Gastrocnemius medialis (tissue), 4 donors: Measurements from ENCODE around the gene ZNF664. TPM values are rescaled to one million over a fixed set of nuclear protein-coding genes. Genes with fewer than 3 reads are reported as not detected.

Source experiments
- ATAC-seq, 2 donors: fragments of 150-250 bp; one replicate each; pipeline ENCODE4 v1.9.1; 2016
- DNase-seq, 2 donors: peaks; one replicate each; pipeline ENCODE4 v3.0.0-alpha.2; 2019
- H3K27ac ChIP-seq, 4 donors: fragments of 200-600 bp; sonication (generic); 1 replicate in 1 of 4; 2 replicates in 3 of 4; pipeline ENCODE4 v1.5.1; 2016 to 2018; ENCODE audit warnings: mild to moderate bottlenecking in 2 of 4, moderate library complexity in 1 of 4
- H3K27me3 ChIP-seq, 3 donors: fragments of 200-600 bp; sonication (generic) in 2 of 3; 1 replicate in 1 of 3; 2 replicates in 2 of 3; pipeline versions ENCODE4 v1.5.1 to v1.6.0; 2016 to 2019; ENCODE audit warnings: mild to moderate bottlenecking in 1 of 3, moderate library complexity in 1 of 3
- H3K36me3 ChIP-seq, 2 donors: fragments of 200-600 bp; sonication (generic) in 1 of 2; one replicate each; pipeline ENCODE4 v1.5.1; 2017 to 2018
- H3K4me1 ChIP-seq, 2 donors: fragments of 200-600 bp; sonication (generic) in 1 of 2; one replicate each; pipeline ENCODE4 v1.5.1; 2016 to 2017; ENCODE audit warnings: mild to moderate bottlenecking in 2 of 2
- H3K4me3 ChIP-seq, 4 donors: fragments of 200-600 bp; sonication (generic) in 3 of 4; 1 replicate in 1 of 4; 2 replicates in 3 of 4; pipeline ENCODE4 v1.5.1; 2016 to 2019; ENCODE audit warnings: mild to moderate bottlenecking in 2 of 4
- H3K9me3 ChIP-seq, 3 donors: fragments of 200-600 bp; sonication (generic) in 2 of 3; 1 replicate in 1 of 3; 2 replicates in 2 of 3; pipeline ENCODE4 v1.5.1; 2016 to 2019
- POLR2A ChIP-seq, 2 donors: fragments of 450-650 bp; IDR thresholded peaks; one replicate each; pipeline ENCODE4 v1.6.1; 2017; ENCODE audit warnings: antibody characterized with exemption in 2 of 2, mild to moderate bottlenecking in 2 of 2, moderate library complexity in 2 of 2
- in situ Hi-C, 4 donors: fragments of 200-750 bp; cut with MboI; loops; one replicate each; pipeline versions ENCODE4 v1.15.0 to v1.8.0; 2017; ENCODE audit warnings: low sequenced_read_pairs in 4 of 4
- intact Hi-C: fragments of 100-400 bp; cut with DNase I; formaldehyde crosslinking; loops from one replicate; pipeline ENCODE4 v1.15.1; 2023; ENCODE audit warnings: low total_unique reads
- total RNA-seq, 4 donors: library from RNA; depleted of rRNA; stranded (reverse); fragments of >200 nt; gene quantifications; one replicate each; pipeline versions ENCODE4 v1.1.0 to v1.2.3, GENCODE V29; 2016
- TF ChIP-seq, protein P1 (sequence below), 5 experiments: fragments of 450-650 bp in 3 of 5; fragments of 200-600 bp in 2 of 5; sonication (generic) in 2 of 5; IDR thresholded peaks in 4 of 5; conservative IDR thresholded peaks in 1 of 5; 1 replicate in 4 of 5; 2 replicates in 1 of 5; pipeline ENCODE4 v1.5.1; 2016 to 2019; ENCODE audit warnings: antibody characterized with exemption in 5 of 5, mild to moderate bottlenecking in 3 of 5, moderate library complexity in 3 of 5

Gene ZNF664
- total RNA-seq, 4 donors from 2014 or later = 18.1 to 37.0 (median 32.6) TPM

DNA sequence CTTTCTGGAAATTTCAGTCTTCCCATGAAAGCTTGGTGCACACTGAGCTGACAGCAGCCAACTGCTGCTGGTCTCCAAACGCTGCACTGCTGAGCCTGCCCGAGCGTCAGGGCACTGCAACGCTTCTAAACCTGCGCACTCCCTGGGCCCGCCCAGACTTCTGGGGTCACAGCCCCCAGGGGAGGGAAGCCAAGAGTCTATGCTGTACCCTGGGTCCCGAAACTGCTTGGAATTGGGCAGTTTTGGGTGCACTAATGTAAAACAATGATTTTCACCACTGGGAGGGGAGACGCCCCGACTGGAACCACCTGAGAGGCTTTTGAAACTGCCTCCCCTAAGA lies 32.4 kb upstream of the ZNF664 start:
- no peak for DNase-seq
- TF ChIP-seq POLR2A (IDR thresholded peaks at IDR 0.05) = no peak
- TF ChIP-seq, protein P1, sequence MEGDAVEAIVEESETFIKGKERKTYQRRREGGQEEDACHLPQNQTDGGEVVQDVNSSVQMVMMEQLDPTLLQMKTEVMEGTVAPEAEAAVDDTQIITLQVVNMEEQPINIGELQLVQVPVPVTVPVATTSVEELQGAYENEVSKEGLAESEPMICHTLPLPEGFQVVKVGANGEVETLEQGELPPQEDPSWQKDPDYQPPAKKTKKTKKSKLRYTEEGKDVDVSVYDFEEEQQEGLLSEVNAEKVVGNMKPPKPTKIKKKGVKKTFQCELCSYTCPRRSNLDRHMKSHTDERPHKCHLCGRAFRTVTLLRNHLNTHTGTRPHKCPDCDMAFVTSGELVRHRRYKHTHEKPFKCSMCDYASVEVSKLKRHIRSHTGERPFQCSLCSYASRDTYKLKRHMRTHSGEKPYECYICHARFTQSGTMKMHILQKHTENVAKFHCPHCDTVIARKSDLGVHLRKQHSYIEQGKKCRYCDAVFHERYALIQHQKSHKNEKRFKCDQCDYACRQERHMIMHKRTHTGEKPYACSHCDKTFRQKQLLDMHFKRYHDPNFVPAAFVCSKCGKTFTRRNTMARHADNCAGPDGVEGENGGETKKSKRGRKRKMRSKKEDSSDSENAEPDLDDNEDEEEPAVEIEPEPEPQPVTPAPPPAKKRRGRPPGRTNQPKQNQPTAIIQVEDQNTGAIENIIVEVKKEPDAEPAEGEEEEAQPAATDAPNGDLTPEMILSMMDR (IDR thresholded peaks at IDR 0.05 in 4 of 5, conservative IDR thresholded peaks at IDR 0.05 in 1 of 5) = no peak
- intact Hi-C loops = no loop called here

DNA sequence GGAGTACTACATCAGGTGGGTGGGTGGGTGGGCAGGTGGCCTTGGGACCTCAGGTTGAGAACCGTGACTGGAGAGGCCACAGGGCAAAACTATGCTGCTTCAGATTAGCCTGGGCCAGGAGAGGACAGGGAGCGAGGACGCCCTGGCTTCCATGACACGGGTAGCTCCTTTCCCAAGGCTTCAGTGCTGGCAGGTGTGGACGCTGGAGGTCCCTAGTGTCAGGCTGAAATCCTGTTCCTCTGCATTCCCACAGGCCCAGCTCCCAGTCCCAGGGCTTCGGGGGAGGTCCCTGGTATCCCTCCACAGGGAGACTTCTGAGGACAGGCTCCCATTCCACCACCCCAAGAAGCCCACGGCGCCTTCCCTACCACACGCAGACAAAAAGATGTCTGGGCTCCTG lies 32.0 kb upstream of the ZNF664 start:
- TF ChIP-seq POLR2A (IDR thresholded peaks at IDR 0.05) = no peak
- TF ChIP-seq, protein P1 (IDR thresholded peaks at IDR 0.05 in 4 of 5, conservative IDR thresholded peaks at IDR 0.05 in 1 of 5) = no peak
- in situ Hi-C loops (no loop called here), intact Hi-C loops (no loop called here)
- Histone ChIP-seq H3K9me3 (no peaks in the 10 kb centered on the region), H3K4me3 (no peak overlapping the region), H3K27me3 (no peaks in the 10 kb centered on the region), H3K27ac (no peak overlapping the region), H3K4me1 (no peaks in the 10 kb centered on the region), H3K36me3 (peaks cover 0 to 57% of the 10 kb centered on the region in 2 donors)
- no peak for ATAC-seq
- DNase-seq = no peak

More for the DNA sequence above, 32.4 kb upstream of the ZNF664 start:
- in situ Hi-C loops = no loop called here
- no peak overlapping the region for H3K27ac ChIP-seq
- H3K27me3 ChIP-seq = no peaks in the 10 kb centered on the region
- H3K36me3 ChIP-seq = peaks cover 0 to 57% of the 10 kb centered on the region in 2 donors
- H3K4me1 ChIP-seq = no peaks in the 10 kb centered on the region
- H3K4me3 ChIP-seq = no peak overlapping the region
- ATAC-seq = no peak
- H3K9me3 ChIP-seq = no peaks in the 10 kb centered on the region

DNA sequence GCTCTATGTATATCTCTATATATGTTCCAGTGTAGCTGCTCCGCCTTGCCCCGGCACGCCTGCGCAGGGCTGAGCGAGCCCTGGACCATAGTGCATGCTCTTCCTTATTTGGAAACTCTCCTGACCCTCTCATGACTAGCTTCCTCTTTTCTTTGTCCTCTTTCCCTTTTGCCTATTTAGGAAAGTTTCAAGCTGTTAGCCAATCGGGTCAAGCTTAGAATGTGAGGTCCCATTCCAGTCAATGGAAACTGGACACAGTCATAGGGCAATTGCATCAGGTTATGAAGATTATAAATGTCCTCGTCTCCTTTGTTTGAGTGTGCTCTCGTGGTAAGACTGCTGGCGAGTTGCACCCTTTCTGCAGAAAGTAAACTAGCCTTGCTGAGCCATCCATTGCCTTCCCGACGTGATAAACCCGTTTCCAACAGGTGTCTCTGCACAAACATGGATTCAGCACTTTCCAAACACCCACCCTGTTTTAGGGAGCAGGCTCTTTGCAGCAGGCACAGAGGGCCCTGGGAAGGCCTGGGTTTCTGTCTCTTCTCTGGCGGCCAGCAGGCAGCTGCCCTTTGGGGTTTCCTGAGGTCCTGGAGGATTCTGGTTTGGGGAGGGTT lies 31.3 kb upstream of the ZNF664 start:
- Histone ChIP-seq H3K36me3 (peaks cover 0 to 53% of the 10 kb centered on the region in 2 donors), H3K9me3 (no peaks in the 10 kb centered on the region), H3K27ac (no peak overlapping the region), H3K27me3 (no peaks in the 10 kb centered on the region), H3K4me1 (no peaks in the 10 kb centered on the region), H3K4me3 (no peak overlapping the region)
- DNase-seq = no peak
- no peak for TF ChIP-seq POLR2A (IDR thresholded peaks at IDR 0.05)
- TF ChIP-seq, protein P1 (IDR thresholded peaks at IDR 0.05 in 4 of 5, conservative IDR thresholded peaks at IDR 0.05 in 1 of 5) = no peak
- in situ Hi-C loops = no loop called here
- intact Hi-C loops = no loop called here
- ATAC-seq = no peak

DNA sequence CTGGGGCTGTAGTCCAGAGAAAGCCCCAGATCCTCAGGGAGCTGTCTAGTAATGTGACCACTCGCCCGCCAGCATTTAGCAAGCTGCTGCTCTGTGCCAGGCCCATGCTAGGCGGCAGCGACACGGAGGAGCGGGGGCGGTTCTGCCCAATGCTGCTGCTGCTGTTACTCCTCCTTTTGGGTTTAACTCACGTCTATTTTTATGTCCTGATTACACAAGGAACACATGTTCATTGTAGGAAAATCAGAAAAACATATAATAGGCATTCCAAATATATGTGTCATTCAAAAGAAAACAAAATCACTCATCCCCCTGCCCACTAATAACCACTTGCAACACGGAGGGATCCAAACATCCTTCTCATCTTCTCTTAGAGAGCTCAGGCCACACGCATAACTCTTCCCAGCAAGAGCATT lies 30.8 kb upstream of the ZNF664 start:
- no peak overlapping the region for H3K27ac ChIP-seq
- in situ Hi-C loops = no loop called here
- H3K36me3 ChIP-seq = peaks cover 0 to 49% of the 10 kb centered on the region in 2 donors
- intact Hi-C loops = no loop called here
- H3K9me3 ChIP-seq = no peaks in the 10 kb centered on the region
- DNase-seq (no peak), ATAC-seq (no peak)
- H3K4me3 ChIP-seq = no peak overlapping the region
- no peaks in the 10 kb centered on the region for H3K4me1 ChIP-seq
- no peaks in the 10 kb centered on the region for H3K27me3 ChIP-seq
- TF ChIP-seq POLR2A (IDR thresholded peaks at IDR 0.05) = no peak
- TF ChIP-seq, protein P1 (IDR thresholded peaks at IDR 0.05 in 4 of 5, conservative IDR thresholded peaks at IDR 0.05 in 1 of 5) = no peak
